KMS-11 (cell line): ENCODE measurements around the gene CPEB4.

ENCODE experiments used
- H2AFZ ChIP-seq: fragments of 200-600 bp; sonication (generic); 2 replicates; pipeline ENCODE4 v1.6.1; 2016; ENCODE audit warnings: antibody characterized with exemption, mixed run types, low read depth
- H3K27ac ChIP-seq: fragments of 200-600 bp; sonication (generic); 2 replicates; pipeline ENCODE4 v1.6.1; 2016; ENCODE audit warnings: mild to moderate bottlenecking, mixed run types
- H3K27me3 ChIP-seq: fragments of 200-600 bp; sonication (generic); 2 replicates; pipeline ENCODE4 v1.6.1; 2017; ENCODE audit warnings: mild to moderate bottlenecking, low read depth, mixed run types, moderate library complexity; ENCODE audit not compliant: insufficient read depth
- H3K36me3 ChIP-seq: fragments of 200-600 bp; sonication (generic); 2 replicates; pipeline ENCODE4 v1.6.1; 2017; ENCODE audit warnings: mild to moderate bottlenecking, mixed run types; ENCODE audit not compliant: insufficient read depth
- H3K4me1 ChIP-seq: fragments of 200-600 bp; sonication (generic); 2 replicates; pipeline ENCODE4 v1.6.1; 2016; ENCODE audit warnings: mild to moderate bottlenecking, low read depth, mixed run types; ENCODE audit not compliant: poor library complexity, severe bottlenecking
- H3K4me2 ChIP-seq: fragments of 200-600 bp; sonication (generic); 2 replicates; pipeline ENCODE4 v1.7.0; 2016; ENCODE audit warnings: mild to moderate bottlenecking, mixed run types
- H3K4me3 ChIP-seq: fragments of 200-600 bp; sonication (generic); IDR thresholded peaks from 2 replicates; pipeline ENCODE4 v1.6.1; 2017; ENCODE audit warnings: low read depth, low read length, mixed read lengths; ENCODE audit not compliant: insufficient read depth
- H3K79me2 ChIP-seq: fragments of 200-600 bp; sonication (generic); 2 replicates; pipeline ENCODE4 v1.6.1; 2016; ENCODE audit warnings: low read depth, mixed run types; ENCODE audit not compliant: insufficient read depth
- H3K9ac ChIP-seq: fragments of 200-600 bp; sonication (generic); 2 replicates; pipeline ENCODE4 v1.6.1; 2016; ENCODE audit warnings: mild to moderate bottlenecking, mixed run types
- H4K20me1 ChIP-seq: fragments of 200-600 bp; sonication (generic); 2 replicates; pipeline ENCODE4 v1.6.1; 2016; ENCODE audit warnings: mild to moderate bottlenecking, mixed run types; ENCODE audit not compliant: insufficient read depth
- TF ChIP-seq, protein P1 (sequence below): fragments of 200-600 bp; sonication (generic); conservative IDR thresholded peaks from 2 replicates; pipeline ENCODE4 v1.6.1; 2017; ENCODE audit warnings: low read depth, mild to moderate bottlenecking, antibody characterized with exemption, low read length, moderate library complexity, mixed read lengths

CPEB4 gene

DNA sequence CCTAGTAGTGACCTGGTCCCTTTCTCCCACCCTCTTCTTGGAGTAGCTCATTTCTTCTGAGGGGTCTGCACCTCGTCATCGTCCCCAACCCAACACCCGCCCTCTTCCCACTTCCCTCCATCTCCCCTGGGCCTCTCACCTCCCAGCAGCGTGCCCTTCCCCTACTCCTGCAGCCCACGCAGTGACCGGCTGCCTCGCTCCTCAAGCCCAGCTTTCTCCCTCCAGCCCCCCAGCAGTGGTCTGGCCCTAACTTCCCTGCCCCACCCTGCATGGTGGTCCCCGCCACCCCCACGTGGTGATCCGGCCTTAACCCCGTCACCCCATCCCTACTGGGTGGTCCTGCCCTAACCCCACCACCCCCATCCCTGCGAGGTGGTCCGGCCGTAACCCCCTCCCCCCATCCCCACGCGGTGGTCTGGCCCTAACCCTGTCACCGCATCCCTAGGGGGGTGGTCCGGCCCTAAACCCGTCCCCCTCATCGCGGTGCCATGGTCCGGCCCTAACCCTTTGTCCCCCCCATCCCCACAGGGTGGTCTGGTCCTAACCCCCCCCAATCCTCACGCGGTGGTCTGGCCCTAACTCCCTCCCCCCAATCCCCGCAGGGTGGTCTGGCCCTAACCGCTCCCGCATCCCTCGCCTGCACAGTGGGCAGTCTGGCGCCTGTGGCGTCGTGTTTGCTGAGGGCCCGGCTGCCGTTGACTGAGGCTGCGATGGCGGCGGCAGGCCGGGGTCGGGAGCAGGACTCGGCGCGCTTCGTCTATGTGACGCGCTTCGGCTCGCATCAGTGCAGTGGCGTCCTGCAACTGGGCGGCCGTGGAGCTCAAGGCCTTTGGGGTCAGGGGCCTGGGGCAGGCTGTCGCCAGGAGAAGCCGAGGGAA is 100.6 kb downstream of the CPEB4 start, which contains the start of gene C5orf47:
Gene C5orf47 (plus strand): TSS at position 617 of the 878 bp plus-strand sequence. CDS start 94 bp downstream, at position 711.
- Histone ChIP-seq H3K27ac (no peak within 1 kb of the TSS), H3K9ac (no peak within 1 kb of the TSS), H3K79me2 (no peaks in the 10 kb centered on the region), H2AFZ (no peak within 1 kb of the TSS), H3K4me2 (no peak within 1 kb of the TSS), H4K20me1 (no peaks in the 10 kb centered on the region), H3K27me3 (no peaks in the 10 kb centered on the region), H3K4me1 (no peaks in the 10 kb centered on the region), H3K36me3 (no peaks in the 10 kb centered on the region), H3K4me3 (no peak within 1 kb of the TSS)
- TF ChIP-seq, protein P1, sequence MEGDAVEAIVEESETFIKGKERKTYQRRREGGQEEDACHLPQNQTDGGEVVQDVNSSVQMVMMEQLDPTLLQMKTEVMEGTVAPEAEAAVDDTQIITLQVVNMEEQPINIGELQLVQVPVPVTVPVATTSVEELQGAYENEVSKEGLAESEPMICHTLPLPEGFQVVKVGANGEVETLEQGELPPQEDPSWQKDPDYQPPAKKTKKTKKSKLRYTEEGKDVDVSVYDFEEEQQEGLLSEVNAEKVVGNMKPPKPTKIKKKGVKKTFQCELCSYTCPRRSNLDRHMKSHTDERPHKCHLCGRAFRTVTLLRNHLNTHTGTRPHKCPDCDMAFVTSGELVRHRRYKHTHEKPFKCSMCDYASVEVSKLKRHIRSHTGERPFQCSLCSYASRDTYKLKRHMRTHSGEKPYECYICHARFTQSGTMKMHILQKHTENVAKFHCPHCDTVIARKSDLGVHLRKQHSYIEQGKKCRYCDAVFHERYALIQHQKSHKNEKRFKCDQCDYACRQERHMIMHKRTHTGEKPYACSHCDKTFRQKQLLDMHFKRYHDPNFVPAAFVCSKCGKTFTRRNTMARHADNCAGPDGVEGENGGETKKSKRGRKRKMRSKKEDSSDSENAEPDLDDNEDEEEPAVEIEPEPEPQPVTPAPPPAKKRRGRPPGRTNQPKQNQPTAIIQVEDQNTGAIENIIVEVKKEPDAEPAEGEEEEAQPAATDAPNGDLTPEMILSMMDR: no peak

DNA sequence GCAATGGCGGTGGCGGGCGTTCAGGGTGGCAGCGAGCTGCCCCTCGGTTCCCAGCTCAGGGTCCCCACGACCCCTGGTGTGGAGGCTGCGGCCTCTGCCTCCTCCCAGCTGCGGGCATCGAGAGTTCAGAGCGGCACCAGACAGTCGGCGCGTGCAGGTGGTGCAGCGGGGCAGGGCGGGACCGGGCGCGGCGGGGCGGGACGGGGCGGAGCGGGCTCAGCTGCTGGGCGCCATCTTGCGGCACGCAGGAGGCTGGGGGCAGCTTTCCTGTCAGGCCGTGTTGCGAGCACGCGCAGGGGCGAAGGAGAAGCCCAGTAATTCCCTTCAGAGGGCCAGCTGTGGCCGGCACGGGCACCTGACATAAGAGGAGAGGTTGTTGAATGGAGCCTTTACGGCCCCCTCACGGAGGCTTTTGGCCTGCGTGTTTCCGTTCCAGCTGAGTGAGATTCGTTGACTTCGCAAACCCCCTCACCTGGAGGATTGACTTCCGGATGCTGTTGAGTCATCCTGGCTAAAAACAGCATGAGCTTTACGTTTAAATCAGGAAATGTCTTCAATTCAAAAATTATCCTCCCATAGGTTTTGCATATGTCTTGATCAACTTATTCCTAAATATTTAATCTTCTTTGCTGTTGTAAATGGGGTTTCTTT is 101.4 kb downstream of the CPEB4 start:
- no peaks in the 10 kb centered on the region for H3K27me3 ChIP-seq
- no peaks in the 10 kb centered on the region for H3K79me2 ChIP-seq
- no peaks in the 10 kb centered on the region for H4K20me1 ChIP-seq
- H3K4me3 ChIP-seq: no peak overlapping the region
- H3K9ac ChIP-seq: no peak overlapping the region
- H3K36me3 ChIP-seq: no peaks in the 10 kb centered on the region
- TF ChIP-seq, protein P1: no peak
- H3K27ac ChIP-seq: no peak overlapping the region
- no peak overlapping the region for H2AFZ ChIP-seq
- no peak overlapping the region for H3K4me2 ChIP-seq
- no peaks in the 10 kb centered on the region for H3K4me1 ChIP-seq

DNA sequence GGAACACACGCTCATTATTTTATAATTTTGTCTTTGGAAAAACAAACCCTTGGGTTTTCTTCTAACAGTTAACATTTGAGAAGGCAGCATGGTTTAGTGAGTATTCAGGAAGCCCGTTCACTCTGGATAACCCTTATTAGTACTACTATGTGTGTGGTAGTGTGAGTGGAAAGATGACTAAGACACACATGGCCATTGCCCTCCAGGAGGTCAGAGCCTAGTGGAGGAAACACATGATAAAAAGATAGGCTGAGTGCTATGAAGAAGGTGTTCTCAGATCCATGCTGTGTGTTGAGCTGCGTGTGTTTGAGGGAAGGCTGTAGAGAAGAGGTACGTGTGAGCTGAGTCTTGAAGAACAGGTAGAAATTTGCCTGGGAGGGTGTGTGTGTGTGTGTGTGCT is 109.2 kb downstream of the CPEB4 start:
- H3K27me3 ChIP-seq: no peaks in the 10 kb centered on the region
- H3K4me3 ChIP-seq: no peak overlapping the region
- H3K36me3 ChIP-seq: no peaks in the 10 kb centered on the region
- no peak overlapping the region for H3K4me2 ChIP-seq
- no peak overlapping the region for H3K27ac ChIP-seq
- TF ChIP-seq, protein P1: no peak
- H3K4me1 ChIP-seq: no peaks in the 10 kb centered on the region
- H3K9ac ChIP-seq: no peak overlapping the region
- no peaks in the 10 kb centered on the region for H4K20me1 ChIP-seq
- no peak overlapping the region for H2AFZ ChIP-seq
- H3K79me2 ChIP-seq: no peaks in the 10 kb centered on the region

DNA sequence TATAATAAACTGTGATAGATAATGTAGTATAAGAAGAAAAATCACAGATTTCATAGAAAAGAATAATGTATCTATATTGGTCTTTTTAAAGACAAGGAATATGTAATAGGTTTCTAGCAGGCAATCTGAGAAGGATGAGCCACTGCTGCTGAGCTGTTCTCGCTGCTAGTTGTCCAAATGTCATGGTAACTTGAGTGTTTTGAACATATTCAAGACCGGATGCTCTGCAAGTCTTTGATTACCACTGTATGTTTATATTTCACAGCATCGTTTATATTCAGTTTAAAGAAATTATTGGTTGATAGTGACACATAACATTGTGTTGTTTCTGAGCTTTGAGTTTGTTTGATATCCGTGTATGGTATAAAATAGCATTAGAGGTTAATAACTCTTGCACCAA is 110.4 kb downstream of the CPEB4 start:
- no peak overlapping the region for H2AFZ ChIP-seq
- H3K9ac ChIP-seq: no peak overlapping the region
- no peaks in the 10 kb centered on the region for H3K4me1 ChIP-seq
- TF ChIP-seq, protein P1: no peak
- no peak overlapping the region for H3K27ac ChIP-seq
- no peak overlapping the region for H3K4me2 ChIP-seq
- no peaks in the 10 kb centered on the region for H3K79me2 ChIP-seq
- no peaks in the 10 kb centered on the region for H3K36me3 ChIP-seq
- no peaks in the 10 kb centered on the region for H3K27me3 ChIP-seq
- no peaks in the 10 kb centered on the region for H4K20me1 ChIP-seq
- no peak overlapping the region for H3K4me3 ChIP-seq
